Ovary (tissue), 3 donors: Measurements from ENCODE around the gene PSD4.

Experiments used
- CTCF ChIP-seq, 3 donors: fragments of 450-650 bp in 2 of 3; fragments of 200-600 bp in 1 of 3; IDR thresholded peaks; one replicate each; pipeline versions ENCODE4 v1.5.1 to v1.8.0; 2016 to 2022; ENCODE audit warnings: antibody characterized with exemption in 3 of 3, mild to moderate bottlenecking in 1 of 3
- EP300 ChIP-seq: sonication (generic); formaldehyde crosslinking; IDR thresholded peaks from one replicate; pipeline ENCODE4 v1.6.1; 2017; ENCODE audit warnings: antibody characterized with exemption
- POLR2A ChIP-seq: fragments of 450-650 bp; IDR thresholded peaks from one replicate; pipeline ENCODE4 v1.6.1; 2017; ENCODE audit warnings: antibody characterized with exemption, mild to moderate bottlenecking, moderate library complexity
- donor health status: DM: no; HTN: no; CAD: no.

GRCh38 chr2:113187771-113188170 lies 14.0 kb downstream of the PSD4 start:
- TF ChIP-seq EP300 (no peak), POLR2A (no peak), CTCF (IDR thresholded peaks at IDR 0.05) (no peak)
